ENCODE results near the gene ZNF609. TPM values are rescaled to one million over a fixed set of nuclear protein-coding genes. Genes with fewer than 3 reads are reported as not detected.
"Not testable (repeated sequence)": the region's sequence is repeated elsewhere in the genome, so short reads cannot be mapped to it uniquely, and the experiment has no call there.

The ZNF609 gene
- polyA plus RNA-seq, 3 donors = 1.3 to 13.2 (median 1.7) TPM

DNA sequence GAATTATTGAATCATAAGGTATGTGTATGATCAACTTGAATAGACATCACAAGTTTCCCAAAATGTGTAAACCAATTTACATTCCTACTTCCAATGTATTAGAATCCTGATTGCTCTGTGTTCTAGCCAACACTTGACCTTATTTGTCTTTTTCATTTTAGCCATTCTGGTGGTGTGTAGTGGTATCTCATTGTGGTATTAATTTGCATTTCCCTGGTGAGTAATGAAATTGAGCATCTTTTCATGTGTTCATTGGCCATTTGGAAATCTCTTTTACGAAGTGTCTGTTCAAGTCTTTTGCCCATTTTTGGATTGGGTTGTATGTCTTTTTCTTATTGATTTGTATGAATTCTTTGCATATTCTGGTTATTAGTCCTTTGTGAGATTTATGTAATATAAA lies 177.0 kb downstream of the ZNF609 start:
- Histone ChIP-seq H3K4me2 (replicated peaks; ENCODE audit: extremely low read depth, low read length, poor library complexity, severe bottlenecking) (no peak overlapping the region), H3K27ac (ENCODE audit: low read depth in 1 of 2, low read length in 2 of 2) (no peak overlapping the region), H3K9ac (ENCODE audit: insufficient read depth, low read length, poor library complexity, severe bottlenecking) (no peak overlapping the region), H3K4me1 (ENCODE audit: control insufficient read depth in 1 of 2, insufficient read depth in 2 of 2, low read length in 2 of 2) (peaks cover 55 to 63% of the 10 kb centered on the region in 2 donors), H3K36me3 (replicated peaks in 1 of 2; ENCODE audit: control insufficient read depth in 1 of 2, insufficient read depth in 2 of 2, low read length in 2 of 2) (peaks cover 1 to 10% of the 10 kb centered on the region in 2 donors), H3K79me2 (ENCODE audit: insufficient read depth, low read length) (peaks cover 80% of the 10 kb centered on the region), H3K4me3 (replicated peaks in 1 of 3; ENCODE audit: low read depth in 2 of 3, low read length in 3 of 3) (no peak overlapping the region), H3K9me3 (replicated peaks in 1 of 2; ENCODE audit: control insufficient read depth in 1 of 2, insufficient read depth in 1 of 2, low read length in 2 of 2) (no peaks in the 10 kb centered on the region), H3K27me3 (ENCODE audit: control insufficient read depth in 2 of 2, insufficient read depth in 2 of 2, low read length in 2 of 2) (no peaks in the 10 kb centered on the region), H2AFZ (ENCODE audit: insufficient read depth, low read depth, low read length, poor library complexity, severe bottlenecking) (no peak overlapping the region), H4K20me1 (ENCODE audit: insufficient read depth, low read length) (no peaks in the 10 kb centered on the region)
- no peak for DNase-seq
- WGBS (ENCODE audit: insufficient coverage) = no CpG with 5 or more reads among the region's 1 CpG
- TF ChIP-seq, protein P1, sequence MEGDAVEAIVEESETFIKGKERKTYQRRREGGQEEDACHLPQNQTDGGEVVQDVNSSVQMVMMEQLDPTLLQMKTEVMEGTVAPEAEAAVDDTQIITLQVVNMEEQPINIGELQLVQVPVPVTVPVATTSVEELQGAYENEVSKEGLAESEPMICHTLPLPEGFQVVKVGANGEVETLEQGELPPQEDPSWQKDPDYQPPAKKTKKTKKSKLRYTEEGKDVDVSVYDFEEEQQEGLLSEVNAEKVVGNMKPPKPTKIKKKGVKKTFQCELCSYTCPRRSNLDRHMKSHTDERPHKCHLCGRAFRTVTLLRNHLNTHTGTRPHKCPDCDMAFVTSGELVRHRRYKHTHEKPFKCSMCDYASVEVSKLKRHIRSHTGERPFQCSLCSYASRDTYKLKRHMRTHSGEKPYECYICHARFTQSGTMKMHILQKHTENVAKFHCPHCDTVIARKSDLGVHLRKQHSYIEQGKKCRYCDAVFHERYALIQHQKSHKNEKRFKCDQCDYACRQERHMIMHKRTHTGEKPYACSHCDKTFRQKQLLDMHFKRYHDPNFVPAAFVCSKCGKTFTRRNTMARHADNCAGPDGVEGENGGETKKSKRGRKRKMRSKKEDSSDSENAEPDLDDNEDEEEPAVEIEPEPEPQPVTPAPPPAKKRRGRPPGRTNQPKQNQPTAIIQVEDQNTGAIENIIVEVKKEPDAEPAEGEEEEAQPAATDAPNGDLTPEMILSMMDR (IDR thresholded peaks at IDR 0.05) = no peak
- H3K27ac Mint-ChIP-seq = peak overlapping the region in 2 of 7 donors; percentile 10 to 46
- peaks cover 0 to 4% (median 0%) of the 10 kb centered on the region in 7 donors for H3K9me3 Mint-ChIP-seq
- peaks cover 19 to 22% of the 10 kb centered on the region in 2 donors for H3K36me3 Mint-ChIP-seq
- H3K4me3 Mint-ChIP-seq = no peak overlapping the region
- H3K27me3 Mint-ChIP-seq (ENCODE audit: low read depth in 3 of 3) = peaks cover 0 to 2% (median 0%) of the 10 kb centered on the region in 3 donors
- H3K4me1 Mint-ChIP-seq = peaks cover 64% of the 10 kb centered on the region
- intact Hi-C loops (cut with micrococcal nuclease) = no loop called here

DNA sequence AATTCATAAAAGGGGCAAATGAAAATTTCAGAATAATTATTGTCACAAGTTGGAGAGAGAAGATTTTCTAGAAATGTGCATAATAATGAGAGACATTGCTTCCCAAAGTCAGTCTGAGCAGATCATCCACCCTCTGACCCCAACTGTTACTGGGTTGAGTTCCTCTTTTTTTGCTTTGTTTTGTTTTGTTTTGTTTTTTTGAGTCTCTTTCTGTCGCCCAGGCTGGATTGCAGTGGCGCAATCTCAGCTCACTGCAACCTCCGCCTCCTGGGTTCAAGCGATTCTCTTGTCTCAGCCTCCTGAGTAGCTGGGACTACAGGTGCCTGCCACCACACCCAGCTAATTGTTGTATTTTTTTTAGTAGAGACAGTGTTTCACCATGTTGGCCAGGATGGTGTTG lies 179.4 kb downstream of the ZNF609 start:
- H3K9me3 ChIP-seq (replicated peaks in 1 of 2; ENCODE audit: control insufficient read depth in 1 of 2, insufficient read depth in 1 of 2, low read length in 2 of 2); H4K20me1 ChIP-seq (ENCODE audit: insufficient read depth, low read length); H3K27me3 ChIP-seq (ENCODE audit: control insufficient read depth in 2 of 2, insufficient read depth in 2 of 2, low read length in 2 of 2); H3K27me3 Mint-ChIP-seq (ENCODE audit: low read depth in 3 of 3); intact Hi-C loops (cut with micrococcal nuclease); H2AFZ ChIP-seq (ENCODE audit: insufficient read depth, low read depth, low read length, poor library complexity, severe bottlenecking); H3K9me3 Mint-ChIP-seq: not testable (repeated sequence)
- Mint-ChIP-seq H3K4me1 (peaks cover 54% of the 10 kb centered on the region), H3K36me3 (peaks cover 18 to 19% of the 10 kb centered on the region in 2 donors), H3K4me3 (peak overlapping the region in 1 of 2 donors; percentile 82), H3K27ac (peak overlapping the region; percentile 91 to 98 (median 97))
- Histone ChIP-seq H3K4me2 (replicated peaks; ENCODE audit: extremely low read depth, low read length, poor library complexity, severe bottlenecking) (peak overlapping the region; percentile 67), H3K79me2 (ENCODE audit: insufficient read depth, low read length) (peaks cover 74% of the 10 kb centered on the region), H3K4me1 (ENCODE audit: control insufficient read depth in 1 of 2, insufficient read depth in 2 of 2, low read length in 2 of 2) (peaks cover 45 to 53% of the 10 kb centered on the region in 2 donors), H3K9ac (ENCODE audit: insufficient read depth, low read length, poor library complexity, severe bottlenecking) (peak overlapping the region; percentile 42), H3K27ac (ENCODE audit: low read depth in 1 of 2, low read length in 2 of 2) (peak overlapping the region; percentile 78 to 90), H3K36me3 (replicated peaks in 1 of 2; ENCODE audit: control insufficient read depth in 1 of 2, insufficient read depth in 2 of 2, low read length in 2 of 2) (peaks cover 4 to 12% of the 10 kb centered on the region in 2 donors), H3K4me3 (replicated peaks in 1 of 3; ENCODE audit: low read depth in 2 of 3, low read length in 3 of 3) (peak overlapping the region in 1 of 3 experiments; percentile 63)
- no CpG with 5 or more reads among the region's 4 CpGs for WGBS (ENCODE audit: insufficient coverage)
- peak; percentile 59 to 82 (median 75) for DNase-seq

Measured in CD14-positive monocyte (primary cell).